HepG2 (cell line): ENCODE results near the gene SEMA3E. TPM values are rescaled to one million over a fixed set of nuclear protein-coding genes. Genes with fewer than 3 reads are reported as not detected.

Experiments used
- ATAC-seq: fragments of 200-7000 bp; cut with Tn5 transposase; 3 replicates; pipeline ENCODE4 v1.9.1; 2020; ENCODE audit warnings: mild to moderate bottlenecking, moderate library complexity
- BruUV-seq: library from RNA; stranded (reverse); fragments of 400-500 nt; replicated peaks from 2 replicates; lab custom pipeline; 2021; lab: Mats Ljungman, UMichigan
- CTCF ChIA-PET: fragments of 300-600 bp; formaldehyde crosslinking; extraction: SDS; loops from one replicate; lab custom pipeline; 2021; ENCODE audit warnings: low total read pairs, inconsistent platforms, low intra/inter-chr PET ratio; lab: Yijun Ruan, JAX
- POLR2A ChIA-PET: fragments of 350-600 bp; sonication (Branson Sonifier 250); formaldehyde crosslinking; loops from one replicate; lab custom pipeline; 2020; ENCODE audit warnings: antibody characterized with exemption, inconsistent platforms; lab: Yijun Ruan, JAX
- DNase-seq: peaks from one replicate; pipeline ENCODE4 v3.0.0-alpha.2; 2015; ENCODE audit warnings: low spot score
- FAIRE-seq: peaks from 3 replicates; lab custom pipeline; 2011; peaks lifted over from hg19 to GRCh38; lab: Jason Lieb, UNC
- H2AFZ ChIP-seq: one replicate; pipeline ENCODE4 v1.6.1; 2011; ENCODE audit warnings: low read length, inconsistent platforms
- H3K27ac ChIP-seq: fragments of 300-600 bp; 3 replicates; pipeline ENCODE4 v1.8.0; 2011; ENCODE audit warnings: mixed run types, mild to moderate bottlenecking, mixed read lengths, low read length, inconsistent platforms; ENCODE audit not compliant: insufficient read depth; ENCODE audit errors: extremely low read length
- H3K27me3 ChIP-seq, 2 experiments: fragments of 200-600 bp in 1 of 2; 2 replicates in 1 of 2; 3 replicates in 1 of 2; pipeline versions ENCODE4 v1.6.0 to v1.8.0; 2011; ENCODE audit warnings: low read length in 2 of 2, mild to moderate bottlenecking in 2 of 2, moderate library complexity in 2 of 2, inconsistent platforms in 1 of 2; ENCODE audit not compliant: insufficient read depth in 2 of 2, control insufficient read depth in 1 of 2
- H3K36me3 ChIP-seq, 2 experiments: fragments of 200-600 bp in 1 of 2; replicated peaks in 1 of 2; 2 replicates in 1 of 2; 3 replicates in 1 of 2; pipeline versions ENCODE4 v1.5.1 to v1.8.0; 2011; ENCODE audit warnings: low read length in 2 of 2, inconsistent platforms in 1 of 2; ENCODE audit not compliant: insufficient read depth in 2 of 2, control insufficient read depth in 1 of 2
- H3K4me1 ChIP-seq: 2 replicates; pipeline ENCODE4 v1.5.1; 2012; ENCODE audit warnings: low read length, inconsistent platforms; ENCODE audit not compliant: insufficient read depth
- H3K4me2 ChIP-seq: 2 replicates; pipeline ENCODE4 v1.6.0; 2011; ENCODE audit warnings: low read depth, low read length, inconsistent platforms
- H3K4me3 ChIP-seq, 3 experiments: fragments of 200-600 bp in 1 of 3; sonication (generic), shearing (Covaris generic) in 1 of 3; replicated peaks in 1 of 3; 2 replicates each; pipeline ENCODE4 v1.5.1; 2011 to 2016; ENCODE audit warnings: low read length in 3 of 3, inconsistent platforms in 2 of 3, low read depth in 2 of 3, mild to moderate bottlenecking in 2 of 3, control low read depth in 1 of 3, mixed read lengths in 1 of 3; ENCODE audit not compliant: insufficient read depth in 1 of 3
- H3K79me2 ChIP-seq: one replicate; pipeline ENCODE4 v1.6.1; 2011; ENCODE audit warnings: low read length, inconsistent platforms; ENCODE audit not compliant: insufficient read depth
- H3K9ac ChIP-seq: 2 replicates; pipeline ENCODE4 v1.6.0; 2011; ENCODE audit warnings: mild to moderate bottlenecking, low read depth, low read length, inconsistent platforms; ENCODE audit not compliant: insufficient read depth
- H3K9me3 ChIP-seq: 2 replicates; pipeline ENCODE4 v1.5.1; 2012; ENCODE audit warnings: mild to moderate bottlenecking, low read length
- H4K20me1 ChIP-seq: 2 replicates; pipeline ENCODE4 v1.6.0; 2011; ENCODE audit warnings: inconsistent platforms, mild to moderate bottlenecking, low read length, moderate library complexity; ENCODE audit not compliant: insufficient read depth
- BRCA1 ChIP-seq: sonication (generic); formaldehyde crosslinking; IDR thresholded peaks from 2 replicates; pipeline ENCODE4 v1.4.0; 2020; ENCODE audit warnings: missing genetic modification reagents
- KDM3A ChIP-seq: IDR thresholded peaks from 2 replicates; pipeline ENCODE4 v1.6.1; 2018; ENCODE audit warnings: low read depth, missing compliant biosample characterization
- NFAT5 ChIP-seq: sonication (generic); formaldehyde crosslinking; IDR thresholded peaks from 2 replicates; pipeline ENCODE4 v1.4.0; 2020; ENCODE audit warnings: missing genetic modification reagents
- SALL2 ChIP-seq: sonication (generic); formaldehyde crosslinking; IDR thresholded peaks from 2 replicates; pipeline ENCODE4 v1.8.1; 2023; ENCODE audit warnings: mild to moderate bottlenecking, missing genetic modification reagents, inconsistent platforms
- TFDP1 ChIP-seq: IDR thresholded peaks from 2 replicates; pipeline ENCODE4 v1.6.1; 2016; ENCODE audit warnings: missing compliant biosample characterization, missing genetic modification reagents, borderline replicate concordance
- ZMYM2 ChIP-seq: sonication (generic); formaldehyde crosslinking; IDR thresholded peaks from 2 replicates; pipeline ENCODE4 v1.8.0; 2022; ENCODE audit warnings: mild to moderate bottlenecking, missing genetic modification reagents
- ZNF121 ChIP-seq: sonication (generic); formaldehyde crosslinking; IDR thresholded peaks from 2 replicates; pipeline ENCODE4 v1.5.0; 2020; ENCODE audit warnings: mild to moderate bottlenecking, missing genetic modification reagents
- ZNF34 ChIP-seq: sonication (generic); formaldehyde crosslinking; IDR thresholded peaks from 2 replicates; pipeline ENCODE4 v1.4.0; 2020; ENCODE audit warnings: mild to moderate bottlenecking, missing genetic modification reagents, borderline replicate concordance
- ZNF432 ChIP-seq: sonication (generic); formaldehyde crosslinking; IDR thresholded peaks from 2 replicates; pipeline ENCODE4 v1.5.0; 2020; ENCODE audit warnings: missing genetic modification reagents, mild to moderate bottlenecking, borderline replicate concordance
- ZSCAN22 ChIP-seq: sonication (generic); formaldehyde crosslinking; IDR thresholded peaks from 2 replicates; pipeline ENCODE4 v1.4.0; 2020; ENCODE audit warnings: mild to moderate bottlenecking, missing genetic modification reagents
- WGBS: methylation state at CpG from one replicate; pipeline ENCODE4 v1.1.6; 2017; ENCODE audit warnings: low lambda C conversion rate; 5-methylcytosine and 5-hydroxymethylcytosine counted together
- in situ Hi-C: cut with HindIII; loops from 2 replicates; pipeline ENCODE4 v1.10.0; 2017; ENCODE audit warnings: low pct_unique_long_range_greater_than_20kb; ENCODE audit not compliant: extremely low pct_ligation_motif_present
- intact Hi-C: fragments of 100-400 bp; cut with micrococcal nuclease; formaldehyde crosslinking; loops from one replicate; pipeline ENCODE4 v1.10.0; 2022; ENCODE audit not compliant: unreplicated experiment
- polyA plus RNA-seq, 8 experiments: library from polyadenylated mRNA; depleted of rRNA in 3 of 8; stranded (reverse) in 7 of 8; unstranded in 1 of 8; fragments of >200 nt; fragmentation: Illumina TruSeq in 4 of 8; extraction: Trizol in 4 of 8; gene quantifications; 2 replicates each; pipeline versions ENCODE4 v1.2.1 to v1.2.3, GENCODE V29; 2011 to 2016; ENCODE audit warnings: low read depth in 4 of 8, missing spikeins in 1 of 8, mixed read lengths in 1 of 8; ENCODE audit not compliant: insufficient read depth in 1 of 8
- total RNA-seq, 5 experiments: library from RNA; depleted of rRNA; stranded (reverse); fragments of >200 nt; fragmentation: Illumina TruSeq; extraction: Trizol; gene quantifications; 2 replicates each; pipeline ENCODE4 v1.2.3, GENCODE V29; 2016; ENCODE audit warnings: low read depth in 1 of 5
- TF ChIP-seq, protein P1 (sequence below): sonication (generic); formaldehyde crosslinking; IDR thresholded peaks from 2 replicates; pipeline ENCODE4 v1.8.1; 2023; ENCODE audit warnings: mild to moderate bottlenecking, missing genetic modification reagents
- TF ChIP-seq, protein P2 (sequence below): sonication (generic); formaldehyde crosslinking; IDR thresholded peaks from 2 replicates; pipeline ENCODE4 v1.5.0; 2020; ENCODE audit warnings: missing genetic modification reagents

SEMA3E gene
- total and polyA plus RNA-seq, 2 of the 13 experiments (the other 11 are each of a cell fraction or from before 2014, with no cell fraction given): not detected

GRCh38 chr7:83413831-83414230 is 235.1 kb downstream of the SEMA3E start (continued):
- TF ChIP-seq NFAT5 (CRISPR knock-in tag): no peak
- TF ChIP-seq SALL2 (CRISPR knock-in tag): no peak
- TF ChIP-seq BRCA1 (CRISPR knock-in tag): no peak
- TF ChIP-seq, protein P1, sequence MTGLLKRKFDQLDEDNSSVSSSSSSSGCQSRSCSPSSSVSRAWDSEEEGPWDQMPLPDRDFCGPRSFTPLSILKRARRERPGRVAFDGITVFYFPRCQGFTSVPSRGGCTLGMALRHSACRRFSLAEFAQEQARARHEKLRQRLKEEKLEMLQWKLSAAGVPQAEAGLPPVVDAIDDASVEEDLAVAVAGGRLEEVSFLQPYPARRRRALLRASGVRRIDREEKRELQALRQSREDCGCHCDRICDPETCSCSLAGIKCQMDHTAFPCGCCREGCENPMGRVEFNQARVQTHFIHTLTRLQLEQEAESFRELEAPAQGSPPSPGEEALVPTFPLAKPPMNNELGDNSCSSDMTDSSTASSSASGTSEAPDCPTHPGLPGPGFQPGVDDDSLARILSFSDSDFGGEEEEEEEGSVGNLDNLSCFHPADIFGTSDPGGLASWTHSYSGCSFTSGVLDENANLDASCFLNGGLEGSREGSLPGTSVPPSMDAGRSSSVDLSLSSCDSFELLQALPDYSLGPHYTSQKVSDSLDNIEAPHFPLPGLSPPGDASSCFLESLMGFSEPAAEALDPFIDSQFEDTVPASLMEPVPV: no peak

- Histone ChIP-seq H3K36me3 (no peaks in the 10 kb centered on the region), H4K20me1 (no peaks in the 10 kb centered on the region; the same call in 1 of the 2 replicates), H3K27ac (no peak overlapping the region), H3K9ac (no peak overlapping the region), H3K4me3 (no peak overlapping the region), H2AFZ (no peak overlapping the region), H3K4me1 (no peaks in the 10 kb centered on the region), H3K79me2 (no peaks in the 10 kb centered on the region), H3K27me3 (no peaks in the 10 kb centered on the region), H3K9me3 (no peaks in the 10 kb centered on the region), H3K4me2 (no peak overlapping the region)
- ChIA-PET POLR2A (no interaction called here), CTCF (no interaction called here)
- intact Hi-C loops: no loop called here
- no TSS peak for BruUV-seq
- 2% methylated on average over 2 of the region's 2 CpGs for WGBS
- in situ Hi-C loops: no loop called here
- ATAC-seq (no peak), FAIRE-seq (no peak), DNase-seq (no peak)
- TF ChIP-seq KDM3A (CRISPR knock-in tag) (no peak), ZNF34 (no peak), ZSCAN22 (no peak), TFDP1 (CRISPR knock-in tag) (no peak), ZNF121 (no peak), ZNF432 (no peak), ZMYM2 (CRISPR knock-in tag) (no peak)
- TF ChIP-seq, protein P2, sequence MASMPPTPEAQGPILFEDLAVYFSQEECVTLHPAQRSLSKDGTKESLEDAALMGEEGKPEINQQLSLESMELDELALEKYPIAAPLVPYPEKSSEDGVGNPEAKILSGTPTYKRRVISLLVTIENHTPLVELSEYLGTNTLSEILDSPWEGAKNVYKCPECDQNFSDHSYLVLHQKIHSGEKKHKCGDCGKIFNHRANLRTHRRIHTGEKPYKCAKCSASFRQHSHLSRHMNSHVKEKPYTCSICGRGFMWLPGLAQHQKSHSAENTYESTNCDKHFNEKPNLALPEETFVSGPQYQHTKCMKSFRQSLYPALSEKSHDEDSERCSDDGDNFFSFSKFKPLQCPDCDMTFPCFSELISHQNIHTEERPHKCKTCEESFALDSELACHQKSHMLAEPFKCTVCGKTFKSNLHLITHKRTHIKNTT (CRISPR knock-in tag): no peak
Observed at GRCh38 chr7:83413424-83413823, 235.5 kb downstream of the SEMA3E start.
